ENCODE measurements around the gene SULF2. TPM values are rescaled to one million over a fixed set of nuclear protein-coding genes. Genes with fewer than 3 reads are reported as not detected.

SULF2 gene
- total RNA-seq, 1 donor from 2014 or later = 0.20 TPM

GRCh38 chr20:47674686-47675085 is 110.6 kb downstream of the SULF2 start:
- ATAC-seq (ENCODE audit: low read depth) (no peak), DNase-seq (no peak)
- ChIA-PET POLR2A (no interaction called here), CTCF (interaction anchor here (10.5 kb wide), 1 partner anchor 946 kb away, joined by 147 read pairs; no protein-coding TSS in a partner anchor)
- TF ChIP-seq CTCF (IDR thresholded peaks at IDR 0.05) = no peak
- no peaks in the 10 kb centered on the region for H3K36me3 Mint-ChIP-seq (ENCODE audit: low read depth)
- H3K9me3 Mint-ChIP-seq = no peaks in the 10 kb centered on the region
- H3K4me3 Mint-ChIP-seq = no peak overlapping the region
- peaks cover 3% of the 10 kb centered on the region for H3K27me3 Mint-ChIP-seq
- intact Hi-C loops (cut with micrococcal nuclease) = loop anchor here (5.0 kb wide), 1 partner anchor 53 kb away; no protein-coding TSS in a partner anchor
- H3K4me1 Mint-ChIP-seq = no peaks in the 10 kb centered on the region
- H3K27ac Mint-ChIP-seq = no peak overlapping the region

GRCh38 chr20:47674145-47674544 is 111.1 kb downstream of the SULF2 start:
- ChIA-PET POLR2A (no interaction called here), CTCF (interaction anchor here (10.5 kb wide), 1 partner anchor 947 kb away, joined by 147 read pairs; no protein-coding TSS in a partner anchor)
- intact Hi-C loops (cut with micrococcal nuclease) = no loop called here
- Mint-ChIP-seq H3K9me3 (no peaks in the 10 kb centered on the region), H3K4me1 (no peaks in the 10 kb centered on the region), H3K4me3 (no peak overlapping the region), H3K36me3 (ENCODE audit: low read depth) (no peaks in the 10 kb centered on the region), H3K27ac (no peak overlapping the region), H3K27me3 (peaks cover 3% of the 10 kb centered on the region)
- ATAC-seq (ENCODE audit: low read depth) (no peak), DNase-seq (no peak)
- no peak for TF ChIP-seq CTCF (IDR thresholded peaks at IDR 0.05)

GRCh38 chr20:47673671-47673955 is 111.7 kb downstream of the SULF2 start:
- H3K4me3 Mint-ChIP-seq = no peak overlapping the region
- CTCF ChIA-PET = interaction anchor here (10.5 kb wide), 1 partner anchor 947 kb away, joined by 147 read pairs; no protein-coding TSS in a partner anchor
- POLR2A ChIA-PET = no interaction called here
- H3K4me1 Mint-ChIP-seq = no peaks in the 10 kb centered on the region
- H3K9me3 Mint-ChIP-seq = no peaks in the 10 kb centered on the region
- H3K27ac Mint-ChIP-seq = no peak overlapping the region
- no peak for TF ChIP-seq CTCF (IDR thresholded peaks at IDR 0.05)
- intact Hi-C loops (cut with micrococcal nuclease) = no loop called here
- ATAC-seq (ENCODE audit: low read depth) (no peak), DNase-seq (no peak)
- H3K36me3 Mint-ChIP-seq (ENCODE audit: low read depth) = no peaks in the 10 kb centered on the region
- peaks cover 3% of the 10 kb centered on the region for H3K27me3 Mint-ChIP-seq

DNA sequence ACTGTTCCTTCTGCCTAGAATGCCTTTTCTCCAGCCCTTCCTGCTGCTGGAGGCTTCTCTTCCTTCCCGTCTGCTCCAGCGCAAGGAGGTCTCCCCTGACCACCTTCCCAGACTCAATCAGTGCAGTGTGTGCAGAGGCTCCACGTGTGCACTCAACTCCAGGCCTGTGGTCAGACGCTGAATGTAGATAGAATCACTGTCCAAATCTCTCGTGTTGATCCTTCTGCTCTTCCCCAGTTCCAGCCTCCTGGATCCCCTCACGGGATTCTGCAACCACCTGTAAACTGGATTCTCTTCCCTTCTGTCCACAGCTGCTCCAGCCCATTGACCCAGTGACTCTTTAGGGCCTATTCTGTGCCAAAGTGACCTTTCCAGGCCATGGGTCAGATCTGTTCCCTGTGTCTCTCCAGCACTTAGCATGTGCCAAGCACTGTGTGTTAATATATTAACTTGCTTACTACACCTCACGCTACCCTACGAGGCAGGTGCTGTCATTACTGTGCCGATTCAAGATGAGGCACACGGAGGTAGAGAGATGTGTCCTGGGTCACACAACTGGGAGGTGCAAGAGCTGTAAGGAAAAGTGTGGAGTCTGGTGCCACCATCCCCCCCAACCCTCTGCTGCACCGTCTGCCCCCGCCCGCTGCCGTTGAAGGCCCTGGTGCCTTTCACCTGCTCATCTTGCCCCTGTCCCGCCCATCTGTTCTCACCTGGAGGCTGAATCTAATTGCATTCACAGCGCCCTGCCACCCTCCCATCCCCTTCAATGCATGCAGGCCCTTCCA is 112.2 kb downstream of the SULF2 start:
- Mint-ChIP-seq H3K9me3 (no peaks in the 10 kb centered on the region), H3K4me1 (no peaks in the 10 kb centered on the region), H3K27ac (no peak overlapping the region), H3K36me3 (ENCODE audit: low read depth) (no peaks in the 10 kb centered on the region), H3K27me3 (peaks cover 3% of the 10 kb centered on the region), H3K4me3 (no peak overlapping the region)
- TF ChIP-seq CTCF (IDR thresholded peaks at IDR 0.05) = no peak
- DNase-seq (no peak), ATAC-seq (ENCODE audit: low read depth) (no peak)
- ChIA-PET CTCF (interaction anchor here (1.1 to 10.5 kb wide), 2 partner anchors 947 to 948 kb away, joined by 3 to 147 read pairs; no protein-coding TSS in a partner anchor), POLR2A (no interaction called here)
- intact Hi-C loops (cut with micrococcal nuclease) = no loop called here

DNA sequence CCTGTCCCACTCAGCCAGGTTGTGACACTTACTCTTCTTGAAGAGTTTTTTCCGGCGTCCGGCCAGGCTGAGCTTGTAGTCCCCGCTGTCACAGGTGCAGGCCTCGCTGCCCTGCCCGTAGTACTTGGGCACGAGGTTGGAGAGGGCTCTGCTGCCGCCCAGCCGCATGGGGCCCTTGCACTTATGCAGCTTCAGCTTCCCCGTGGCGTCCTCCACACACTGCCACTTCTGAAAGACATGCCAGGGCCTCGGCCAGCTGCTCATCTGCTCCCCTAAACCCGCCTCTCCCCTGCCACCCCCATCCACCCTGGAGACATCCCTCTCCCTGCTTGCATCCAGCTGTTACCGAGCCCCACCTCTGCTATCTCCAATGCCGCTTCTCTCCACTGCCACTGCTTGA is 113.1 kb downstream of the SULF2 start:
- H3K27ac Mint-ChIP-seq = no peak overlapping the region
- intact Hi-C loops (cut with micrococcal nuclease) = no loop called here
- TF ChIP-seq CTCF (IDR thresholded peaks at IDR 0.05) = no peak
- no peaks in the 10 kb centered on the region for H3K4me1 Mint-ChIP-seq
- ChIA-PET CTCF (interaction anchor here (1.1 kb wide), 1 partner anchor 948 kb away, joined by 3 read pairs; no protein-coding TSS in a partner anchor), POLR2A (no interaction called here)
- H3K4me3 Mint-ChIP-seq = no peak overlapping the region
- ATAC-seq (ENCODE audit: low read depth) (no peak), DNase-seq (no peak)
- no peaks in the 10 kb centered on the region for H3K9me3 Mint-ChIP-seq
- H3K36me3 Mint-ChIP-seq (ENCODE audit: low read depth) = no peaks in the 10 kb centered on the region
- peaks cover 3% of the 10 kb centered on the region for H3K27me3 Mint-ChIP-seq
